DMS153 (cell line): ENCODE data around the gene GRIK2.

Experiments used
- DNase-seq: peaks from one replicate; lab custom pipeline; 2025; lab: John Stamatoyannopoulos, UW

Gene GRIK2

GRCh38 chr6:101537753-101538316 lies 144.3 kb downstream of the GRIK2 start:
- DNase-seq: no peak

- no peak for DNase-seq
Measured at GRCh38 chr6:101539510-101540245, 146.2 kb downstream of the GRIK2 start.

GRCh38 chr6:101541894-101542293 lies 148.4 kb downstream of the GRIK2 start:
- DNase-seq: no peak

- no peak for DNase-seq
Measured at GRCh38 chr6:101543796-101544195, 150.3 kb downstream of the GRIK2 start.

GRCh38 chr6:101544286-101544685 lies 150.8 kb downstream of the GRIK2 start:
- no peak for DNase-seq

GRCh38 chr6:101545191-101545590 lies 151.7 kb downstream of the GRIK2 start:
- no peak for DNase-seq

- DNase-seq: no peak
Measured at GRCh38 chr6:101550451-101550850, 156.9 kb downstream of the GRIK2 start.

GRCh38 chr6:101554231-101554630 lies 160.7 kb downstream of the GRIK2 start:
- DNase-seq: no peak

GRCh38 chr6:101558712-101559111 lies 165.2 kb downstream of the GRIK2 start:
- no peak for DNase-seq

- DNase-seq: no peak
Measured at GRCh38 chr6:101572627-101573026, 179.1 kb downstream of the GRIK2 start.

GRCh38 chr6:101577091-101577490 lies 183.6 kb downstream of the GRIK2 start:
- no peak for DNase-seq

- DNase-seq: no peak
Measured at GRCh38 chr6:101578306-101578705, 184.8 kb downstream of the GRIK2 start.

- no peak for DNase-seq
Measured at GRCh38 chr6:101582792-101583191, 189.3 kb downstream of the GRIK2 start.

- DNase-seq: no peak
Measured at GRCh38 chr6:101585501-101585900, 192.0 kb downstream of the GRIK2 start.

GRCh38 chr6:101588343-101588742 lies 194.8 kb downstream of the GRIK2 start:
- no peak for DNase-seq

GRCh38 chr6:101595276-101595675 lies 201.8 kb downstream of the GRIK2 start:
- no peak for DNase-seq

GRCh38 chr6:101597693-101598092 lies 204.2 kb downstream of the GRIK2 start:
- DNase-seq: no peak

- no peak for DNase-seq
Measured at GRCh38 chr6:101605426-101605825, 211.9 kb downstream of the GRIK2 start.

- no peak for DNase-seq
Measured at GRCh38 chr6:101605874-101606273, 212.4 kb downstream of the GRIK2 start.

GRCh38 chr6:101607111-101607690 lies 213.7 kb downstream of the GRIK2 start:
- DNase-seq: no peak

- DNase-seq: no peak
Measured at GRCh38 chr6:101608703-101609102, 215.2 kb downstream of the GRIK2 start.

GRCh38 chr6:101613556-101613955 lies 220.0 kb downstream of the GRIK2 start:
- DNase-seq: no peak

- DNase-seq: no peak
Measured at GRCh38 chr6:101614774-101615173, 221.3 kb downstream of the GRIK2 start.

GRCh38 chr6:101626269-101626668 lies 232.8 kb downstream of the GRIK2 start:
- DNase-seq: no peak
